Endodermal cell (in vitro differentiated cells): ENCODE measurements around the gene H6PD. TPM values are rescaled to one million over a fixed set of nuclear protein-coding genes. Genes with fewer than 3 reads are reported as not detected.

Source experiments
- DNase-seq: peaks from one replicate; pipeline ENCODE4 v3.0.0-alpha.2; 2017
- H3K27ac ChIP-seq: 2 replicates; pipeline ENCODE4 v1.5.1; 2013; ENCODE audit warnings: mild to moderate bottlenecking, low read depth, low read length, moderate library complexity
- H3K27me3 ChIP-seq: 2 replicates; pipeline ENCODE4 v1.6.1; 2013; ENCODE audit warnings: mild to moderate bottlenecking, low read length, moderate library complexity; ENCODE audit not compliant: insufficient read depth, control insufficient read depth, poor library complexity, severe bottlenecking
- H3K36me3 ChIP-seq: 2 replicates; pipeline ENCODE4 v1.7.0; 2013; ENCODE audit warnings: mild to moderate bottlenecking, low read length, moderate library complexity; ENCODE audit not compliant: control insufficient read depth, insufficient read depth
- H3K4me1 ChIP-seq: one replicate; pipeline ENCODE4 v1.7.0; 2013; ENCODE audit warnings: low read length; ENCODE audit not compliant: control insufficient read depth, insufficient read depth
- H3K4me3 ChIP-seq: 2 replicates; pipeline ENCODE4 v1.5.1; 2013; ENCODE audit warnings: mild to moderate bottlenecking, low read length, moderate library complexity
- H3K9ac ChIP-seq: 2 replicates; pipeline ENCODE4 v1.6.1; 2013; ENCODE audit warnings: mild to moderate bottlenecking, low read length, moderate library complexity; ENCODE audit not compliant: poor library complexity, severe bottlenecking; ENCODE audit errors: extremely low read depth
- H3K9me3 ChIP-seq: 2 replicates; pipeline ENCODE4 v1.6.1; 2013; ENCODE audit warnings: mild to moderate bottlenecking, low read length, moderate library complexity; ENCODE audit not compliant: control insufficient read depth
- H3K27ac Mint-ChIP-seq: 2 replicates; pipeline ENCODE4 v1.8.0; 2020; ENCODE audit warnings: mixed read lengths
- H3K27me3 Mint-ChIP-seq: 2 replicates; pipeline ENCODE4 v1.8.0; 2021; ENCODE audit warnings: mild to moderate bottlenecking, mixed read lengths; ENCODE audit not compliant: insufficient read depth
- H3K36me3 Mint-ChIP-seq: 2 replicates; pipeline ENCODE4 v1.8.0; 2020; ENCODE audit warnings: low read depth, mixed read lengths
- H3K4me1 Mint-ChIP-seq: 2 replicates; pipeline ENCODE4 v1.8.0; 2020; ENCODE audit warnings: mixed read lengths
- H3K4me3 Mint-ChIP-seq: 2 replicates; pipeline ENCODE4 v1.8.0; 2020; ENCODE audit warnings: mild to moderate bottlenecking, moderate library complexity, mixed read lengths
- H3K9me3 Mint-ChIP-seq: 2 replicates; pipeline ENCODE4 v1.8.0; 2020; ENCODE audit warnings: mild to moderate bottlenecking, mixed read lengths
- CTCF ChIP-seq: fragments of 200-600 bp; sonication (generic); conservative IDR thresholded peaks from 2 replicates; pipeline ENCODE4 v1.5.0; 2021; ENCODE audit warnings: antibody characterized with exemption, mild to moderate bottlenecking
- WGBS, 2 experiments: methylation state at CpG; one replicate each; pipeline versions ENCODE4 v1.1.5 to v1.1.7; 2013; ENCODE audit warnings: missing lambda C conversion rate in 2 of 2, mixed read lengths in 1 of 2; ENCODE audit not compliant: insufficient coverage in 1 of 2, insufficient read length in 1 of 2; 5-methylcytosine and 5-hydroxymethylcytosine counted together
- total RNA-seq, 2 donors: library from RNA; stranded (reverse); fragmentation: NEBNext Ultra II Directional in 1 of 2; extraction: Animal tissue kit (Norgen Biotek cat#: 25700) in 1 of 2; gene quantifications; 2 replicates in 1 of 2; 3 replicates in 1 of 2; pipeline ENCODE4 v1.2.1, GENCODE V29; 2021

H6PD gene
- total RNA-seq, 2 donors from 2014 or later: 21.5 to 34.4 TPM

- Histone ChIP-seq H3K36me3 (no peaks in the 10 kb centered on the region), H3K27me3 (no peaks in the 10 kb centered on the region), H3K4me3 (no peak overlapping the region), H3K9me3 (peaks cover 14% of the 10 kb centered on the region), H3K27ac (no peak overlapping the region), H3K9ac (no peak overlapping the region), H3K4me1 (peaks cover 3% of the 10 kb centered on the region)
- no peak overlapping the region for H3K4me3 Mint-ChIP-seq
- H3K4me1 Mint-ChIP-seq: peaks cover 12% of the 10 kb centered on the region
- no peak for TF ChIP-seq CTCF
- H3K9me3 Mint-ChIP-seq: peaks cover 21% of the 10 kb centered on the region
- no peaks in the 10 kb centered on the region for H3K36me3 Mint-ChIP-seq
- WGBS, 2 experiments: 93 to 100% methylated on average over 2 of the region's 2 CpGs
- no peak for DNase-seq
- peaks cover 10% of the 10 kb centered on the region for H3K27me3 Mint-ChIP-seq
- no peak overlapping the region for H3K27ac Mint-ChIP-seq
Observed at GRCh38 chr1:9284061-9284460, 49.5 kb downstream of the H6PD start.

- WGBS, 2 experiments: 83 to 99% methylated on average over 6 of the region's 6 CpGs
- no peaks in the 10 kb centered on the region for H3K4me1 ChIP-seq
- no peak for TF ChIP-seq CTCF
Observed at GRCh38 chr1:9286556-9286955, 52.0 kb downstream of the H6PD start.

GRCh38 chr1:9289090-9289534, 54.5 kb downstream of the H6PD start:
- Histone ChIP-seq H3K9ac (no peak overlapping the region), H3K9me3 (peaks cover 19% of the 10 kb centered on the region), H3K27ac (no peak overlapping the region), H3K27me3 (no peaks in the 10 kb centered on the region), H3K36me3 (no peaks in the 10 kb centered on the region), H3K4me3 (no peak overlapping the region), H3K4me1 (no peaks in the 10 kb centered on the region)
- H3K27me3 Mint-ChIP-seq: peaks cover 12% of the 10 kb centered on the region
- H3K27ac Mint-ChIP-seq: no peak overlapping the region
- DNase-seq: peak; percentile 91
- H3K9me3 Mint-ChIP-seq: peaks cover 18% of the 10 kb centered on the region
- 50 to 59% methylated on average over 3 to 6 of the region's 6 CpGs for WGBS, 2 experiments
- TF ChIP-seq CTCF: peak; percentile 99
- H3K4me1 Mint-ChIP-seq: no peaks in the 10 kb centered on the region
- no peak overlapping the region for H3K4me3 Mint-ChIP-seq
- H3K36me3 Mint-ChIP-seq: no peaks in the 10 kb centered on the region

More at GRCh38 chr1:9286556-9286955, 52.0 kb downstream of the H6PD start:
- no peak overlapping the region for H3K4me3 Mint-ChIP-seq
- Histone ChIP-seq H3K9me3 (peaks cover 19% of the 10 kb centered on the region), H3K27ac (no peak overlapping the region), H3K9ac (no peak overlapping the region), H3K27me3 (no peaks in the 10 kb centered on the region), H3K36me3 (no peaks in the 10 kb centered on the region), H3K4me3 (no peak overlapping the region)
- H3K4me1 Mint-ChIP-seq: no peaks in the 10 kb centered on the region
- peaks cover 22% of the 10 kb centered on the region for H3K9me3 Mint-ChIP-seq
- H3K27me3 Mint-ChIP-seq: peaks cover 6% of the 10 kb centered on the region
- DNase-seq: no peak
- no peak overlapping the region for H3K27ac Mint-ChIP-seq
- no peaks in the 10 kb centered on the region for H3K36me3 Mint-ChIP-seq
